ENCODE measurements around the gene TMEM37.

TMEM37 gene

GRCh38 chr2:119434664-119435063, 3.0 kb downstream of the TMEM37 start:
- peak; percentile 65 to 70 for DNase-seq

- peak; percentile 91 to 95 for DNase-seq
These were observed 3.7 kb downstream of the TMEM37 start for GRCh38 chr2:119435081-119435952.

GRCh38 chr2:119435953-119436297, 4.3 kb downstream of the TMEM37 start:
- DNase-seq: no peak

GRCh38 chr2:119436993-119437772, 5.5 kb downstream of the TMEM37 start:
- DNase-seq: no peak

- no peak for DNase-seq
These were observed 6.5 kb downstream of the TMEM37 start for GRCh38 chr2:119438128-119438656.

GRCh38 chr2:119438726-119439284, 7.2 kb downstream of the TMEM37 start:
- DNase-seq: no peak

- no peak for DNase-seq
These were observed 8.2 kb downstream of the TMEM37 start for GRCh38 chr2:119439574-119440500.

GRCh38 chr2:119440501-119440870, 8.8 kb downstream of the TMEM37 start:
- no peak for DNase-seq

GRCh38 chr2:119440873-119441272, 9.2 kb downstream of the TMEM37 start:
- no peak for DNase-seq

- DNase-seq: peak; percentile 31 to 61
These were observed 9.9 kb downstream of the TMEM37 start for GRCh38 chr2:119441376-119442225.

GRCh38 chr2:119442226-119442619, 10.6 kb downstream of the TMEM37 start:
- DNase-seq: no peak

- no peak for DNase-seq
These were observed 11.2 kb downstream of the TMEM37 start for GRCh38 chr2:119442850-119443249.

GRCh38 chr2:119446037-119446436, 14.4 kb downstream of the TMEM37 start:
- DNase-seq: no peak

- DNase-seq: no peak
These were observed 16.9 kb downstream of the TMEM37 start for GRCh38 chr2:119448427-119449141.

- no peak for DNase-seq
These were observed 17.9 kb downstream of the TMEM37 start for GRCh38 chr2:119449521-119449920.

GRCh38 chr2:119451336-119452050, 19.8 kb downstream of the TMEM37 start:
- DNase-seq: no peak

- no peak for DNase-seq
These were observed 22.4 kb downstream of the TMEM37 start for GRCh38 chr2:119453972-119454593.

- no peak for DNase-seq
These were observed 23.5 kb downstream of the TMEM37 start for GRCh38 chr2:119455066-119455718.

GRCh38 chr2:119460076-119460475, 28.4 kb downstream of the TMEM37 start:
- DNase-seq: no peak

Data from NCI-H526 (cell line).